Suprapubic skin (tissue), 4 donors: ENCODE measurements around the gene OR1K1. TPM values are rescaled to one million over a fixed set of nuclear protein-coding genes. Genes with fewer than 3 reads are reported as not detected.

Source experiments
- DNase-seq, 2 donors: peaks; one replicate each; pipeline ENCODE4 v3.0.0-alpha.2; 2019; ENCODE audit warnings: low spot score in 2 of 2
- H3K27ac ChIP-seq: fragments of 200-600 bp; sonication (generic); one replicate; pipeline ENCODE4 v1.5.1; 2019
- H3K27me3 ChIP-seq: fragments of 200-600 bp; sonication (generic); one replicate; pipeline ENCODE4 v1.5.1; 2019
- H3K36me3 ChIP-seq: fragments of 200-600 bp; sonication (generic); one replicate; pipeline ENCODE4 v1.5.1; 2019
- H3K4me1 ChIP-seq: fragments of 200-600 bp; sonication (generic); one replicate; pipeline ENCODE4 v1.5.1; 2019
- H3K4me3 ChIP-seq: fragments of 200-600 bp; sonication (generic); one replicate; pipeline ENCODE4 v1.5.1; 2019; ENCODE audit warnings: mild to moderate bottlenecking
- H3K9me3 ChIP-seq: fragments of 200-600 bp; sonication (generic); one replicate; pipeline ENCODE4 v1.5.1; 2019
- EP300 ChIP-seq: sonication (generic); formaldehyde crosslinking; IDR thresholded peaks from one replicate; pipeline ENCODE4 v1.6.1; 2017; ENCODE audit warnings: antibody characterized with exemption
- POLR2A ChIP-seq, 2 donors: fragments of 450-650 bp; IDR thresholded peaks; one replicate each; pipeline ENCODE4 v1.6.1; 2017; ENCODE audit warnings: antibody characterized with exemption in 2 of 2, mild to moderate bottlenecking in 2 of 2, moderate library complexity in 2 of 2
- POLR2AphosphoS5 ChIP-seq, 3 donors: sonication (generic); formaldehyde crosslinking; IDR thresholded peaks; one replicate each; pipeline ENCODE4 v1.6.1; 2017; ENCODE audit warnings: antibody characterized with exemption in 3 of 3
- WGBS: methylation state at CpG from one replicate; pipeline ENCODE4 v1.1.5; 2018; 5-methylcytosine and 5-hydroxymethylcytosine counted together
- total RNA-seq, 4 donors: library from RNA; depleted of rRNA; stranded (reverse); fragments of >200 nt; gene quantifications; one replicate each; pipeline ENCODE4 v1.1.0, GENCODE V29; 2016
- TF ChIP-seq, protein P1 (sequence below), 2 donors: fragments of 200-600 bp in 1 of 2; fragments of 450-650 bp in 1 of 2; sonication (generic) in 1 of 2; IDR thresholded peaks; one replicate each; pipeline ENCODE4 v1.5.1; 2016 to 2019; ENCODE audit warnings: antibody characterized with exemption in 2 of 2, mild to moderate bottlenecking in 1 of 2, moderate library complexity in 1 of 2

OR1K1 gene
- total RNA-seq, 4 donors from 2014 or later, result not detected

DNA sequence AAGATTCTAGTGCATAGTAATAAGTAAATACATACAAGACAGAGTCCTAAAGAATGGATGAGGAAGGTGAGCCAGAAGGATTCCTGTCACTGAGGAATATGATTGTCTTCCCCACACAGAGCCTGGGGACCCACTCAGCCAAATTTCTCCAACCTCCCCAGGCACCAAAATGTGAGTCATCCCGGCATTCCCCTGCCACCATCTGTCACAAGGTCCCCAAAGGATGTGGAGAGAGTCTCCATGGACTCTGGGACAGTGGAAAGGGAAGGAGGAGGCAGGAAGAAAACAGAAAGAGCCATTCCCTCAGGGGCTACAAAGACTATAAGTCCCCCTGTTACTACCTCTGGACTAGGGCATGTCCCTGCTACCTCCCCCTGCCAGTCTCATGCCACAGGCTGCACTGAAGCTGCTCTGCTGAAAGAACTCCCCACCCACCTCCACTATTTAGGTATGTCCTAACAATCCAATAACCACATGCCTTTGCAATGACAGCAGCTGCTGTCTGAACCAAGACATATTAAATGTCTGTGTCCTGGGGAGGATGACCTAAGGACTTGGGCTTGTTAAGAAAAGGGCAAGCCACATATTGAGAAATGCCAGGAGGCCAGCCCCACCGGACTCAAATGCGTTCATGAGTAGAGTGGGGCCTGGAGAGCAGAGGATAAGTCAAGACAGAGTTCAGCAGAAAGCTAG is 21.8 kb upstream of the OR1K1 start:
- peak in 1 of 2 donors; percentile 62 for DNase-seq
- Histone ChIP-seq H3K4me3 (no peak overlapping the region), H3K36me3 (no peaks in the 10 kb centered on the region), H3K27ac (no peak overlapping the region), H3K9me3 (peaks cover 6% of the 10 kb centered on the region), H3K4me1 (no peaks in the 10 kb centered on the region), H3K27me3 (no peaks in the 10 kb centered on the region)
- TF ChIP-seq, protein P1, sequence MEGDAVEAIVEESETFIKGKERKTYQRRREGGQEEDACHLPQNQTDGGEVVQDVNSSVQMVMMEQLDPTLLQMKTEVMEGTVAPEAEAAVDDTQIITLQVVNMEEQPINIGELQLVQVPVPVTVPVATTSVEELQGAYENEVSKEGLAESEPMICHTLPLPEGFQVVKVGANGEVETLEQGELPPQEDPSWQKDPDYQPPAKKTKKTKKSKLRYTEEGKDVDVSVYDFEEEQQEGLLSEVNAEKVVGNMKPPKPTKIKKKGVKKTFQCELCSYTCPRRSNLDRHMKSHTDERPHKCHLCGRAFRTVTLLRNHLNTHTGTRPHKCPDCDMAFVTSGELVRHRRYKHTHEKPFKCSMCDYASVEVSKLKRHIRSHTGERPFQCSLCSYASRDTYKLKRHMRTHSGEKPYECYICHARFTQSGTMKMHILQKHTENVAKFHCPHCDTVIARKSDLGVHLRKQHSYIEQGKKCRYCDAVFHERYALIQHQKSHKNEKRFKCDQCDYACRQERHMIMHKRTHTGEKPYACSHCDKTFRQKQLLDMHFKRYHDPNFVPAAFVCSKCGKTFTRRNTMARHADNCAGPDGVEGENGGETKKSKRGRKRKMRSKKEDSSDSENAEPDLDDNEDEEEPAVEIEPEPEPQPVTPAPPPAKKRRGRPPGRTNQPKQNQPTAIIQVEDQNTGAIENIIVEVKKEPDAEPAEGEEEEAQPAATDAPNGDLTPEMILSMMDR (IDR thresholded peaks at IDR 0.05), result no peak
- no peak for TF ChIP-seq POLR2AphosphoS5 (IDR thresholded peaks at IDR 0.05)
- TF ChIP-seq POLR2A (IDR thresholded peaks at IDR 0.05), result no peak
- no peak for TF ChIP-seq EP300
- WGBS, result 66% methylated on average over 3 of the region's 3 CpGs

DNA sequence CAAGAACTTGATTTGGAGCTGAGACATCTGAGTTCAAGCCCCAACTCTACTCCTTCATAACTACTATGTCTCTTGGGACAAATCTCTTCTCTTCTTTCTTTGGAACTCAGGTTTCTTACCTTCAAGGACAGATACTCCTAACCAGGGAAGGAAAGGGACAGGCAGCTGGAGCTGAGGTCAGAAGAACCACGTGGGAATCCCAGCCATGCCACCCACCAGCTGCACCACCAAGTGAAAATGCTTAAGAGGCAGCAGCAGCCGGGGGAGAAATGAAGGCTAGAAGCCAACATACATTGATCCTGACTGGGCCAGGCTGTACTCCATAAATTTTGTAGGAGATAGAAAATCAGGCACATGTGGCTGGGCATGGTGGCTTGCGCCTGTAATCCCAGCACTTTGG is 20.7 kb upstream of the OR1K1 start:
- TF ChIP-seq POLR2A (IDR thresholded peaks at IDR 0.05) (no peak), EP300 (no peak), POLR2AphosphoS5 (IDR thresholded peaks at IDR 0.05) (no peak)
- TF ChIP-seq, protein P1 (IDR thresholded peaks at IDR 0.05), result no peak
- no peaks in the 10 kb centered on the region for H3K9me3 ChIP-seq
- 68% methylated on average over 3 of the region's 3 CpGs for WGBS
- H3K4me1 ChIP-seq, result no peaks in the 10 kb centered on the region
- no peaks in the 10 kb centered on the region for H3K27me3 ChIP-seq
- H3K4me3 ChIP-seq, result no peak overlapping the region
- no peak for DNase-seq
- no peaks in the 10 kb centered on the region for H3K36me3 ChIP-seq
- H3K27ac ChIP-seq, result no peak overlapping the region

DNA sequence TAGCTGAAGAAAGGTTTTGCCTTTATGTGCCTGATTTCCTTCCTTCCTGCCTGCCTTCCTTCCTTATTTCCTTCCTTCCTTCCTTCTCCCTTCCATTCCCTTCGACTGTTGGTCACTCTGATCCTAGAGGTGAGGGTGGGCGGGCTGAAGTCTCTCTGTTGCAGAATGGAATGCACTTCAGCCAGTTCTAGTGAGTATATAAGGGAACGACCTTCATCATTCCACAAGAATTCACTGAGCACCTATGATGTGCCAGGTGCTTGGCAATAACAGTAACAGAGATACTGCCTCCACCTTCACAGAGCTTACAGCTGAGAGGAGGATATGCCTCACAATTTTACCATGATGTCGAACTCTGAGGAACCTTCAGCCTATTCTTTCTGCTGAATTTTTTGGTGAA is 19.9 kb upstream of the OR1K1 start:
- no peaks in the 10 kb centered on the region for H3K36me3 ChIP-seq
- H3K9me3 ChIP-seq, result no peaks in the 10 kb centered on the region
- TF ChIP-seq, protein P1 (IDR thresholded peaks at IDR 0.05), result no peak
- TF ChIP-seq POLR2AphosphoS5 (IDR thresholded peaks at IDR 0.05), result no peak
- TF ChIP-seq EP300, result no peak
- TF ChIP-seq POLR2A (IDR thresholded peaks at IDR 0.05), result no peak
- no peak overlapping the region for H3K27ac ChIP-seq
- no peaks in the 10 kb centered on the region for H3K4me1 ChIP-seq
- H3K4me3 ChIP-seq, result no peak overlapping the region
- no peak for DNase-seq
- H3K27me3 ChIP-seq, result no peaks in the 10 kb centered on the region
- 61% methylated on average over 4 of the region's 4 CpGs for whole genome bisulfite sequencing

DNA sequence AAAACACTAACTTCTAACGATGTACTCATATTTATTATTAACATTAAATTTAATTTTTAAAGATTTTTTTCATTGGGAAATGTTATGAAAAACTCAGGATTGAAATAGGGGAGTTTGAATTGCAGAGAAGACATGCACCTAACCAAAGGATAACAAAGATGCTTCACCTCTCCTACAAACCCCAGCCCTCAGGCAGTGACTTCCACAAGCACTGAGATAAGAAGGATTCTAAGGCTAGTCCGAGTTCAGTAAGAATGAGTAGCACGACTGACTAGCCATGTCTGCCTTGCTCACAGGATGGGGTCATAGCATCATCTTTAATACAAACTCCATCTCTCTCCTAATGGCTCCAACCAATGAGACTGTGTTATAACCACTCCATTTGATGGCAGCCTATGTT is 18.3 kb upstream of the OR1K1 start:
- no peak overlapping the region for H3K27ac ChIP-seq
- no peaks in the 10 kb centered on the region for H3K4me1 ChIP-seq
- no peaks in the 10 kb centered on the region for H3K27me3 ChIP-seq
- 65% methylated on average over 3 of the region's 3 CpGs for WGBS
- TF ChIP-seq POLR2A (IDR thresholded peaks at IDR 0.05), result no peak
- TF ChIP-seq, protein P1 (IDR thresholded peaks at IDR 0.05), result no peak
- TF ChIP-seq POLR2AphosphoS5 (IDR thresholded peaks at IDR 0.05), result no peak
- TF ChIP-seq EP300, result no peak
- no peak overlapping the region for H3K4me3 ChIP-seq
- H3K9me3 ChIP-seq, result no peaks in the 10 kb centered on the region
- DNase-seq, result no peak
- no peaks in the 10 kb centered on the region for H3K36me3 ChIP-seq

DNA sequence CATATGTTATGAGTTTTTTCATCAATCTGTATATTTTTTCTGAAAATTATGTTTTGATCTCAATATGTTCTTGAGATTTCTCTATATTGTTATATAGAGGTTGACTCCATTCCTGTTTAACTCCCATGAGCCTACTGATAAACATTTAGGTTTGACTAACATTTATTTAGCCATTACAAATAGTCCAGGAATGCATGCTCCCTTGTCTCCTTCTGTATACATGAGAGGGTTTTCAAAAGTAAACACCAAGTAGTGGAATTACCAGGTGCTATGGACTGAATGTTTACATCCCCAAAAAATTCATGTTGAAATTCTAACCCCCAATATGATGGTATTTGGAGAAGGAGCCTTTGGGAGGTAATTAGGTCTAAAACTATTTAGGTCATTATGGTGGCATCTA is 14.7 kb upstream of the OR1K1 start:
- DNase-seq, result no peak
- no peaks in the 10 kb centered on the region for H3K36me3 ChIP-seq
- H3K9me3 ChIP-seq, result no peaks in the 10 kb centered on the region
- no peak overlapping the region for H3K27ac ChIP-seq
- no peak overlapping the region for H3K4me3 ChIP-seq
- no peaks in the 10 kb centered on the region for H3K27me3 ChIP-seq
- no peaks in the 10 kb centered on the region for H3K4me1 ChIP-seq
- TF ChIP-seq EP300 (no peak), POLR2AphosphoS5 (IDR thresholded peaks at IDR 0.05) (no peak), POLR2A (IDR thresholded peaks at IDR 0.05) (no peak)
- TF ChIP-seq, protein P1 (IDR thresholded peaks at IDR 0.05), result no peak
